WI38 (cell line): ENCODE measurements around the gene SHE.
A peak's percentile ranks its signal among the peaks of the same experiment; 100 is the strongest.
"Not testable (repeated sequence)": the region's sequence is repeated elsewhere in the genome, so short reads cannot be mapped to it uniquely, and the experiment has no call there.

Source experiments
- H3K4me3 ChIP-seq: 2 replicates; pipeline ENCODE4 v1.5.1; 2011; ENCODE audit warnings: low read depth, mild to moderate bottlenecking, control low read depth, low read length
- TF ChIP-seq, protein P1 (sequence below): IDR thresholded peaks from 2 replicates; pipeline ENCODE4 v1.5.1; 2012; ENCODE audit warnings: low read depth, mild to moderate bottlenecking, control low read depth, low read length

Gene SHE

DNA sequence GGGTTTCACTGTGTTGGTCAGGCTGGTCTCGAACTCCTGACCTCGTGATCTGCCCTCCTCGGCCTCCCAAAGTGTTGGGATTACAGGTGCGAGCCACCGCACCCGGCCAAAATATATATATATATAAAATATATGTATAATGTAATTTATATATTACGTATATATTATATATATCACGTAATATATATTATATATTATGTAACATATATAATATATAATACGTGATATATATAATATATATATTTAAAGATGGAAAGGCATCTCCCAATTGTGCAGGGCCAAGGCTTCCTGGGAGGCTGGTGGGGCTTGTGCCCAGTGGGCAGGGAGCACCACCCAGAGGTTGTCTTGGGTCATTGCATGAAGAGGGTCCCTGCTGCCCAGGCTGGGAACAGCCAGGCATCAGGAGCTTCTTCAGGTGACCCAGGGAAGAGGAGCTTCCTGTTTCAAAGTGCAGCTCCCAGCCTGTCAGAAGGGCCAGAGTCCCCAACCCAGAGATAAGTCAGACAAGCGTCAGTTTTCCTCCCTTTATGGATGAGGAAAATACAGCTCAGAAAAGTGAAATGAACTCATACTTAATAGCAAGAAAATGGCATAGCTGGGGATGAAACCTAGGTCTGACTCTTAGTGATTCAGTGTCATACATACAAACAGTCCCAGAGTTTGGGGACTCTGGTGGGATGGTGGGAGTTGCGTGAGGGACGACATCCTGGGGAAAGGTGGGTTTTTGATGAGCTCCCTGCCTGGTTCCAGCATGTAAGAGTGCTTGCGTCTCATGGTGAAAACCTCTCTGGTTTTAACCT, 44.3 kb upstream of the SHE start:
- H3K4me3 ChIP-seq, result no peak overlapping the region
- TF ChIP-seq, protein P1, sequence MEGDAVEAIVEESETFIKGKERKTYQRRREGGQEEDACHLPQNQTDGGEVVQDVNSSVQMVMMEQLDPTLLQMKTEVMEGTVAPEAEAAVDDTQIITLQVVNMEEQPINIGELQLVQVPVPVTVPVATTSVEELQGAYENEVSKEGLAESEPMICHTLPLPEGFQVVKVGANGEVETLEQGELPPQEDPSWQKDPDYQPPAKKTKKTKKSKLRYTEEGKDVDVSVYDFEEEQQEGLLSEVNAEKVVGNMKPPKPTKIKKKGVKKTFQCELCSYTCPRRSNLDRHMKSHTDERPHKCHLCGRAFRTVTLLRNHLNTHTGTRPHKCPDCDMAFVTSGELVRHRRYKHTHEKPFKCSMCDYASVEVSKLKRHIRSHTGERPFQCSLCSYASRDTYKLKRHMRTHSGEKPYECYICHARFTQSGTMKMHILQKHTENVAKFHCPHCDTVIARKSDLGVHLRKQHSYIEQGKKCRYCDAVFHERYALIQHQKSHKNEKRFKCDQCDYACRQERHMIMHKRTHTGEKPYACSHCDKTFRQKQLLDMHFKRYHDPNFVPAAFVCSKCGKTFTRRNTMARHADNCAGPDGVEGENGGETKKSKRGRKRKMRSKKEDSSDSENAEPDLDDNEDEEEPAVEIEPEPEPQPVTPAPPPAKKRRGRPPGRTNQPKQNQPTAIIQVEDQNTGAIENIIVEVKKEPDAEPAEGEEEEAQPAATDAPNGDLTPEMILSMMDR, result peak; percentile 86

DNA sequence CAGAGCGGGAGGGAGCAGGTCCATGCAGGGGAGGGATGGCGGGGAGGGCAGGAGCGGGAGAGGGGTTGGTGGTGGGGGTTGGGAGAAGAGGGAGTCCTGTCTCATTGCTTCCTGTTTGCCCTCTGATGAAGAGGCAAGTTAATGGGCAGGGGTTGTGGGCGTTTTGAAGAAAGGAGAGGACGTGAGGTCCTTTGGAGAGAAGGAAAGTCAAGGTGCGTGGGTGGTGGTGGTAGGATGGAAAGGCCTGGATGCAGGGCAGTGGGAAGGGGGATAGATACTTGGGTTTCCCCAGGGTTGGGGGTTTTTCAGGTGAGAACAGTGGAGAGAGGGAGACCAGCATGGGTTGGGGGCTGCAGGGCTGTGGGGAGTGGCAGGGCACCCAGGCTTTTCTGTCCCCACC, 39.0 kb upstream of the SHE start:
- TF ChIP-seq, protein P1, result no peak
- no peak overlapping the region for H3K4me3 ChIP-seq

DNA sequence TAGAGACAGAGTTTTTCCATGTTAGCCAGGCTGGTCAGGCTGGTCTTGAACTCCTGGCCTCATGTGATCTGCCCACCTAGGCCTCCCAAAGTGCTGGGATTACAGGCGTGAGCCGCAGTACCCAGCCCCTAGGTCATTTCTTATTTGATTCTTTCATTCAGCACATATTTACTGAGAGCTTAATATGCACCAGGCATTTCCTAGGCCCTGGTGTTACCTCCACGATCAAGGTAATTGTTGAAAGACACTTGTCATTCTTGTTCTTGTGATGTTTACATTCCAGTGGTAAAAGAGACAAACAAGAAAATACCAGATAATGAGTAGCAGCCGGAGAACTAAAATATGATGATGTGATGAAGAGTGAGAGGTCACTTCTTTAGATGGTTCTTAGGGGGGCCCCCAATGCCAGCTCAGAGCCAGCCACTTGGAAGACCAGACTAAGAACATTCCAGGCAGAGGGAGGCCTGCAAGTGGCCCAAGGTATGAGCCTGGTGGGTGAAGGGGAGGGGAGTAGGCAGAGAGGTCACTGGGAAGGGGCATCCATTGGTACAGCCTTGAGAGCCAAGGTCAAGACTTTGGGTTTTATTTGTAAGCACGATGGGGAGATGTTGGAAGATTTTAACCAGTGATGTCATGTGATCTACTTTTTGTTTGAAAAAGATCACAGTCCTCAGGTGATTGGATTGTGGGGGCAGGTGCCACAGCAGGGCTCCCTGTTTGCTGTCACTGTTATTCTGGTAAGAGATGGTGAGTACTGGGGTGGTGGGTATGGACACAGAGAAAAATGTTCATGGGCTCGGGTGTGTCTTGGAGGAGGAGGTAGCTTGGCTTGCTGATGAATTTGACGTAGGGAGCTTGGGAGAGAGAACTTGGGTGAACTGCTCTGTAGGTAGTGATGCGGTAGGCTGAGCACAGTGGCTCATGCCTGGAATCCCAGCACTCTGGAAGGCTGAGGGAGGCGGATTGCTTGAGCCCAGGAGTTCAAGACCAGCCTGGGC, 37.6 kb upstream of the SHE start:
- no peak overlapping the region for H3K4me3 ChIP-seq
- TF ChIP-seq, protein P1, result no peak

DNA sequence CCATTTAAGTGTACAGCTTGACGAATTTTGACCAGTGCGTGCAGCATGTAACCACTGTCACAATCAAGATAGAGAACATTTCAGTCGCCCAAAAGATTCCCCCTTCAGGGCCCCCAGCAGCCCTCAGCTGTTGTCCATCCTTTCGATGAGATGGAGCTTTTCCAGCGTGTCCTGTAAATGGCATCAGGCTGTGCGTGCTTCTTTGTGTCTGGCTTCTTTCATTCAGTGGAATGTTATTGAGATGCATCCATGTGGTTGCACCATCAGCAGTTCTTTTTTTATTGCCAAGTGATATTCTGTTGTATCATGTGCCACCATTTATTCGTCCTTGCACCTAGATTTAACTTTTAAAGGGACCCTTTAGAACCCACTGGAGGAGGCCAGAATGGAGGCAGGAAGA, 34.4 kb upstream of the SHE start:
- no peak overlapping the region for H3K4me3 ChIP-seq
- TF ChIP-seq, protein P1, result no peak

DNA sequence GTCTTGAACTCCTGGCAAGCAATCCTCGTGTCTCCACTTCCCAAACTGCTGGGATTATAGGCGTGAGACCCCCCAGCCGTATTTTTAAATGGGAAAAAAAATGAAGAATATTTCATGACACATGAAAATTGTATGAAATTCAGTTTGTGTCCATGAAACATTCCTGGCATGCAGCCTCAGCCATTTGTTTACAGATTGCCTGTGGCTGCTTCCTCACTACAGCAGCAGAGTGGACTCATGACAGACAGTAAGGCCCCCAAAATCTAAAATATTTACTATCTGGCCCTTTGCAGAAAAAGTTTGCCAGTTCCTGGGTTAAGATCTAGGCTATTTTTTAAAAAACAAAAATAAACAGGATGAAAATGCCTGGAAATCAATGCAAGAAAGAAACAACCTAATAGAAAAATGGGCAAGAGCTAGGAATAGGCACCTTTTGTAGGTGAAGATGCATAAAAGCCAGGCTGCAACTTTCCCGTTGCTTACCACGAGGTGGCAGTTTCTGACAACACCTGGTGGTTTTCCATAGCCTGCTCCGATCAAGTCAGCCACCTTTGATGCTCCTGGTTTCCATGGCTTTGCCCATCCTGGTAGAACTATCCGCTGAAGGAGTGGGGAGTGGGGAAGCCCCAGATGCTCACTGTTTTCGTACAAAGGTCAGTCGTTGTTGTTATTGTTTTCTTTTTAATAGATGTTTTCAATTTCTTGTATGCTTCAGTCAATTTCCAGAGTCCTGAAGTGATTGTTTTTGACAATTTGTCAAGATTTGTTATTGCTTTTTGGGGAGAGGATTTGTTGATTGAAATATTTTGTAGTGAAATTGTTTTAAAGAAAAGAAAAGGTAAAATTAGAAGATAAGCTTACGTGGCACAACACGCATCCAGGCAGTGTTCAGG, 32.0 kb upstream of the SHE start:
- TF ChIP-seq, protein P1, result no peak
- no peak overlapping the region for H3K4me3 ChIP-seq

DNA sequence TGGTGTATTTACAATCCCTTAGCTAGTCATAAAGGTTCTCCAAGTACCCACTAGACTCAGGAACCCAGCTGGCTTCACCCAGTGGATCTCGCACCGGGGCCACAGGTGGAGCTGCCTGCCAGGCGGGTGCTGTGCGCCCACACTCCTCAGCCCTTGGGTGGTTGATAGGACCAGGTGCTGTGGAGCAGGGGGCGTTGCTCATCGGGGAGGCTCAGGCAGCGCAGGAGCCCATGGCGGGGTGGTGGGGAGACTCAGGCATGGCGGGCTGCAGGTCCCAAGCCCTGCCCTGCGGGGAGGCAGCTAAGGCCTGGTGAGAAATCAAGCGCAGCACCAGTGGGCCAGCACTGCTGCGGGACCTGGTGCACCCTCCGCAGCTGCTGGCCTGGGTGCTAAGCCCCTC, 29.7 kb upstream of the SHE start:
- H3K4me3 ChIP-seq, result not testable (repeated sequence)

DNA sequence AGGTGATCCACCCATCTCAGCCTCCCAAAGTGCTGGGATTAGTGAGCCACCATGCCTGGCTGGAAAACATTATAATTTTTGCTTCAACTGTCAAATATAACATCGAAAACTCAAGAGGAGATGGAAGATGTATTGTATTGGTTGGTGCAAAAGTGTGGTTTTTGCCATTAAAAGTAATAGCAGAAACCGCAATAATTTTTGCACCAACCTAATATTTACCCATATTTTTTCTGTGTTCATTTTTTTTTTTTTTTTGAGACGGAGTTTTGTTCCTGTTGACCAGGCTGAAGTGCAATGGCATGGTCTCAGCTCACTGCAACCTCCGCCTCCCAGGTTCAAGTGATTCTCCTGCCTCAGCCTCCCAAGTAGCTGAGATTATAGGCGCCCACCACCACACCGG, 27.1 kb upstream of the SHE start:
- H3K4me3 ChIP-seq, result no peak overlapping the region
- TF ChIP-seq, protein P1, result no peak
